GM23248 (cell line): ENCODE results near the gene COL26A1.

Source experiments
- EZH2 ChIP-seq: fragments of 200-600 bp; sonication (generic); IDR thresholded peaks from 2 replicates; pipeline ENCODE4 v1.6.1; 2018; ENCODE audit warnings: antibody characterized with exemption, mild to moderate bottlenecking; ENCODE audit not compliant: insufficient read depth, poor library complexity, severe bottlenecking
- EZH2phosphoT487 ChIP-seq: fragments of 200-600 bp; sonication (generic); IDR thresholded peaks from 2 replicates; pipeline ENCODE4 v1.6.1; 2018; ENCODE audit warnings: antibody characterized with exemption, moderate library complexity, mild to moderate bottlenecking, low read depth; ENCODE audit not compliant: insufficient read depth

GRCh38 chr7:101352920-101353308 lies 9.8 kb upstream of the COL26A1 start:
- TF ChIP-seq EZH2phosphoT487 (no peak), EZH2 (no peak)
